Anterior cingulate cortex (tissue), 58 donors: ENCODE measurements around the gene PLXNB3.
"Not testable (repeated sequence)": the region's sequence is repeated elsewhere in the genome, so short reads cannot be mapped to it uniquely, and the experiment has no call there.

ENCODE experiments used
- DNase-seq, 58 donors: peaks; one replicate each; lab custom pipeline; 2025; lab: John Stamatoyannopoulos, UW

Gene PLXNB3

GRCh38 chrX:153804621-153805020, 40.6 kb downstream of the PLXNB3 start:
- DNase-seq: no peak

GRCh38 chrX:153805436-153805835, 41.4 kb downstream of the PLXNB3 start:
- DNase-seq: no peak

- no peak for DNase-seq
Measured at GRCh38 chrX:153806999-153807575, 43.0 kb downstream of the PLXNB3 start.

- DNase-seq: no peak
Measured at GRCh38 chrX:153807976-153808375, 43.9 kb downstream of the PLXNB3 start.

GRCh38 chrX:153812220-153812619, 48.2 kb downstream of the PLXNB3 start:
- DNase-seq: peak in 1 of 58 donors; percentile 17

- no peak for DNase-seq
Measured at GRCh38 chrX:153813161-153813560, 49.1 kb downstream of the PLXNB3 start.

- DNase-seq: no peak
Measured at GRCh38 chrX:153814591-153815315, 50.7 kb downstream of the PLXNB3 start.

GRCh38 chrX:153816831-153817690, 53.0 kb downstream of the PLXNB3 start:
- DNase-seq: no peak

- not testable (repeated sequence) for DNase-seq
Measured at GRCh38 chrX:153818064-153818463, 54.0 kb downstream of the PLXNB3 start.

- DNase-seq: peak in 4 of 58 donors; percentile 9 to 38 (median 25)
Measured at GRCh38 chrX:153818571-153819383, 54.7 kb downstream of the PLXNB3 start.

GRCh38 chrX:153819384-153820040, 55.5 kb downstream of the PLXNB3 start:
- no peak for DNase-seq

GRCh38 chrX:153820601-153821000, 56.6 kb downstream of the PLXNB3 start:
- DNase-seq: no peak

GRCh38 chrX:153821066-153821465, 57.0 kb downstream of the PLXNB3 start:
- no peak for DNase-seq

GRCh38 chrX:153824348-153824747, 60.3 kb downstream of the PLXNB3 start:
- DNase-seq: no peak

GRCh38 chrX:153825042-153825441, 61.0 kb downstream of the PLXNB3 start:
- DNase-seq: no peak
